AG10803 (cell line): Measurements from ENCODE around the gene MYO1D.

Source experiments
- DNase-seq: peaks from one replicate; pipeline ENCODE4 v3.0.0; 2010; ENCODE audit warnings: low read depth
- H3K4me3 ChIP-seq: 2 replicates; pipeline ENCODE4 v1.5.1; 2011; ENCODE audit warnings: mild to moderate bottlenecking, low read length, control low read depth
- CTCF ChIP-seq: conservative IDR thresholded peaks from 2 replicates; pipeline ENCODE4 v1.5.1; 2011; ENCODE audit warnings: mild to moderate bottlenecking, low read length, control low read depth, inconsistent platforms

The MYO1D gene

GRCh38 chr17:32502710-32503109, 374.2 kb downstream of the MYO1D start:
- no peak overlapping the region for H3K4me3 ChIP-seq
- TF ChIP-seq CTCF: no peak
- no peak for DNase-seq

- TF ChIP-seq CTCF: no peak
- H3K4me3 ChIP-seq: no peak overlapping the region
- DNase-seq: no peak
Measured at GRCh38 chr17:32502013-32502412, 374.9 kb downstream of the MYO1D start.

- no peak for TF ChIP-seq CTCF
- no peak overlapping the region for H3K4me3 ChIP-seq
- no peak for DNase-seq
Measured at GRCh38 chr17:32498391-32498790, 378.5 kb downstream of the MYO1D start.

- H3K4me3 ChIP-seq: no peak overlapping the region
- no peak for DNase-seq
- TF ChIP-seq CTCF: peak; percentile 21
Measured at GRCh38 chr17:32497431-32498205, 379.3 kb downstream of the MYO1D start.

GRCh38 chr17:32496395-32497073, 380.4 kb downstream of the MYO1D start:
- no peak overlapping the region for H3K4me3 ChIP-seq
- no peak for TF ChIP-seq CTCF
- peak; percentile 77 for DNase-seq

GRCh38 chr17:32495359-32496231, 381.3 kb downstream of the MYO1D start:
- no peak for TF ChIP-seq CTCF
- peak; percentile 46 for DNase-seq
- no peak overlapping the region for H3K4me3 ChIP-seq
